Stimulated activated CD4-positive, alpha-beta T cell treated with anti-CD3 and anti-CD28 coated beads, Interleukin-4, amount 100 ng/mL, for 48 hours (primary cell): ENCODE results near the gene THAP4.
A peak's percentile ranks its signal among the peaks of the same experiment; 100 is the strongest.
"Not testable (repeated sequence)": the region's sequence is repeated elsewhere in the genome, so short reads cannot be mapped to it uniquely, and the experiment has no call there.

ENCODE experiments used
- DNase-seq, 2 donors: peaks; one replicate each; pipeline ENCODE4 v3.0.0-alpha.2; 2020; ENCODE audit warnings: low read depth in 2 of 2

THAP4 gene

GRCh38 chr2:241612156-241613016 is 24.6 kb downstream of the THAP4 start:
- no peak for DNase-seq

- DNase-seq: no peak
These were observed 25.9 kb downstream of the THAP4 start for GRCh38 chr2:241611062-241611461.

DNA sequence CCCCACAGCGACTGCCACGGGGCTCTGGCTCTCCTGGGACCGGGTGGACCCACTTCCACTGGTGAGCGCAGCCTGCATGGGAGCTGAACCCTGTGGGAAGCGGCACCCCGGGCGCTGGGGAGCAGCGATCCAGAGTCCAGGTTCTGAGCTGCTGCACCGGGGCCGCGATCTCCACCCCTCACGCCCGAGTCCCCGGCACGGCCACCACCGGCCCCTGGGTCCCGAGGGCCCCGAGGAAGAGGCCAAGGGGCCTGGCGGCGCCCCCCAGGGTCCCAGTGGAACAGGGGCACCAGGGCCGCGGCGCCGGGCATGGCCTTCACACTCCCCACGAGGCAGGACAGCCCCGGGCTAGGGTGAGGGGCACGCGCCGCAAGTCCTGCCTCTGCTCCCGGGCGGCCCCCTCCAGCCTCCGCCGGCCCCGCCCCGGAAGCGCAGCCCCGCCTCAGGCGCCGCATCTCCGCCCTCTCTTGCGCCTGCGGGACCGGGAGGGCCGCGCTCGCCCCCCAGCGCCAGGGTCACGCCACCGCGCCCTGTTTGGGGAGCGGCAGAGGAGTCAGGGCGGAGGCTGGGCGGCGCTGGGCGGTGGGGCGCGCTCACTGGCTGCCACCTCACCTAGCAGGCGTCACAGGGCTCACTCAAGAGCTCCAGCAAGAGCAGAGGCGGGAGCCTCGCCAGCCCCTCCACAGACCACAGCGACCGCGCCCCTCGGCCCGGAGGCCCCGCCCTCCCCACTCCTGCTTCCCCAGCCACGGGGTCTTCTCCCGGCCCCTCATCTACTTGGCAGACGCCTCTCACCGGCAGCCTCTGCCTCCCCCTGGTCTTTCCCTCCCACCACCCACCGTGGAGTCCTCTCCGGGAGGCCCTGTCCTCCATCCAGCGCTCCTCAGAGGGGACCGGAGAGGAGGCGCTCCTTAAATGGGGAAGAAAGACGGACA is 26.8 kb downstream of the THAP4 start:
- DNase-seq: peak; percentile 88 to 89

GRCh38 chr2:241608881-241609280 is 28.1 kb downstream of the THAP4 start:
- DNase-seq: no peak

DNA sequence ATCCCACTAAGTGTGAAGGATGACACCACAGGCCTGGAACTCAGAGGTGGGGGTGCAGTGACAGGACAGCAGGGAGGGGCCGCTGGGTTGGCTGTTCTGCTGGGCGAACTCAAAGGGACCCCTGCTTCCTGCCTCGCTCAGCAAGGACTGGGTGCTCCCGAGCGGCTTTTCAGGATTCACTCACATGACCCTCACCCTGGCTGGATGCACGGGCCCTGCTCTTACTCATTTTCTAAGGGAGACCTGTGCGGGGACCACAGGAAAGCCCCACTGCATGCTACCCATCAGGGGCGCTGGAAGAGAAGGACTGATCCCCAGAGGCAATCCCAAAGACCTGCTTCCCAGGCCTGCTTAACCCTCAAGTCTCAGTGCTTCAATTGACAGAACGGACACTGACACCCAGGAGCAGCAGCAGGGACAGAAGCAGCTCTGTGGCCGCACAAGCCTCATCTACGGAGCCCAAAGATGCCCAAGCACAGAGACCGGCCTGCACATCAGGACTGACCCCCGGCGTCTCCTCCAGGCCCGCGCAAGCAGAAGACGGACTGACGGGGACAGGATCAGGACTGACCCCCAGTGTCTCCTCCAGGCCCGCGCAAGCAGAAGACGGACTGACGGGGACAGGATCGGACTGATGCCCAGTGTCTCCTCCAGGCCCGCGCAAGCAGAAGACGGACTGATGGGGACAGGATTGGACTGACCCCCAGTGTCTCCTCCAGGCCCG is 29.6 kb downstream of the THAP4 start:
- DNase-seq: no peak

DNA sequence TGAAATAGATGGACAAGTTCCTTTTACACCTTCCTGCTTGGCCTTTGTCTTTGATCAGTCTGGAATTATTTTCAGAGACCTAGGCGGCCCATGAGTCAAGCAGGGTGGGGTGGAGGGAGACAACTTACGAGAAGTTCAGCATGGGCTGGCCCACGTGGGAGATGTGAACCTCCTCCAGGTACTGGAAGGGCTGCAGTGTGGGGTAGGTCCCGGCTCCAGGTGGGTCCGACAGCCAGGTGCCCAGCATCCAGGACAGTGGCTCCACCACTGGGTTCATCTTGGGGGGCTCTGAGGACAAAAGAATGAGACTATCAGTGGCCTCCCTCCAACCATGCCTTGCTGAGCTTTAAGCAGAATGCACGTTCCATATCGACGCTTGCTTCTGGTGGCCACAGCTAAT is 30.8 kb downstream of the THAP4 start:
- DNase-seq: no peak

DNA sequence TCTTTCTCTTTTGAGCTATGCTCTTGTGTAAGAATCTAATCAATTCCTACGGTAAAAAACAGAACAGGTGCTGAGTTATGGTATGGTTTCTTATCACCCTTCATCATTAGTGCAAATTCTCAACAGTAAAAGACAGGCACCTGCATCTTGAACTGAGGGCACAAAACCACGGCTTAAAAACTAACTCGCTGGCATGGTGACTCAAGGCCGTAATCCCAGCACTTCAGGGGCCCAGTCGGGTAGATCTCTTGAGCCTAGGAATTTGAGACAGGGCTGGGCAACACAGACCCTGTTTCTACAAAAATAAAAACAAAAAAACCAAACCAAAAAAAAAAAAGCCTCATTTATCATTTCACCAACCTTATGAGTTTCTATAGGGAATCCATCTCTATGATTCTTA is 33.3 kb downstream of the THAP4 start:
- DNase-seq: no peak

DNA sequence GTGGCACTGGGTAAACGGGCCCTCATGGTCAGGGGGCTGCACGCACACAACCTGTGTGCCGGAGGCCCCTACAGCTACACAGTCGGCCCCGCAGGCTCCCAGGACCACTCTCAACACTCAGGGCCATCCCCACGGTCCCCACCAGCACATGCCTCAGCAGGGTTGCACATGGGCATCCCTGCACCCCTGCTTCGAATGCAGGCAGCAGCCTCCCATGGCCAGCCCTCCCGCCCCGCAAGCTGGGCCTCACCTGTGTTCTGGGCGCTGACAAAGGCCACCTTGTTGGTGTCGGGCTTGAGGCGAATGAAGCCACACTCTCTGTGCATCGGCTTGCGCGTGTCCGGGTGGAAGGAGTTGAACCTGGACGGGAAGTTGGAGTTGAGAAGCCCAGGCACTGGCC is 34.2 kb downstream of the THAP4 start:
- DNase-seq: no peak

GRCh38 chr2:241601841-241602240 is 35.1 kb downstream of the THAP4 start:
- no peak for DNase-seq

- DNase-seq: no peak
These were observed 37.3 kb downstream of the THAP4 start for GRCh38 chr2:241599615-241600014.

DNA sequence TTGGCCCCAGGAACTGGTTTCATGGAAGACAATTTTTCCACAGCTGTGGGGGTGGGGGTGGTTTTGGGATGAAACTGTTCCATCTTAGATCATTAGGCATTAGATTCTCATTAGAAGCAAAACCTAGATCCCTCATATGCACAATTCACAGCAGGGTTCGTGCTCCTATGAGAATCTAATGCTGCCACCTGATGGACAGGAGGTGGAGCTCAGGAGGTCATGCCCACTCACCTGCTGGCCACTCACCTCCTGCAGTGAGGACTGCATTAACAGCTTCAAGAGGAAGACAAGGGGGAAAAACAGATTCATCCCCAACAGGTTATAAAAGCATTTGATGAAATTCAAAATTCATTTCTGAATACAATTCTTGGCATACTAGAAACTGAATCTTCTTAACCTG is 38.5 kb downstream of the THAP4 start:
- no peak for DNase-seq

DNA sequence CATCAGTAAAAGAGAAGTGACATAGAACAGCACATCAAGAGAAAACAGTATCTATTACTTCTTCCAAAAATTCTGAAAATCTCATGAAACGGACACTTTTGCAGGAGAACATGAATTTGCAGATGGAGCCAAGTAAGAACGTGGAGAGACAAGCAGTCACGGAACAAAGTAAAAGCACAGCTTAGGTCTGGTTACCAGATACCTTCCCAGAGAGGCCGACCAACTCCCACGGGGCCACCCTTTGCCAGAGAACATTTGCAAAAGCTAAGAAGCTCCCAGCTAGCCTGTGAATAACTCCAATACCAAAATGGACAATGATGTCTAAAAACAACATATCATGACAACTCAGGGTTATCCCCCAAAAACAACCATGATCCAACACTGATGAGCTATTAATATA is 38.9 kb downstream of the THAP4 start:
- DNase-seq: no peak

- DNase-seq: no peak
These were observed 39.4 kb downstream of the THAP4 start for GRCh38 chr2:241597561-241597960.

DNA sequence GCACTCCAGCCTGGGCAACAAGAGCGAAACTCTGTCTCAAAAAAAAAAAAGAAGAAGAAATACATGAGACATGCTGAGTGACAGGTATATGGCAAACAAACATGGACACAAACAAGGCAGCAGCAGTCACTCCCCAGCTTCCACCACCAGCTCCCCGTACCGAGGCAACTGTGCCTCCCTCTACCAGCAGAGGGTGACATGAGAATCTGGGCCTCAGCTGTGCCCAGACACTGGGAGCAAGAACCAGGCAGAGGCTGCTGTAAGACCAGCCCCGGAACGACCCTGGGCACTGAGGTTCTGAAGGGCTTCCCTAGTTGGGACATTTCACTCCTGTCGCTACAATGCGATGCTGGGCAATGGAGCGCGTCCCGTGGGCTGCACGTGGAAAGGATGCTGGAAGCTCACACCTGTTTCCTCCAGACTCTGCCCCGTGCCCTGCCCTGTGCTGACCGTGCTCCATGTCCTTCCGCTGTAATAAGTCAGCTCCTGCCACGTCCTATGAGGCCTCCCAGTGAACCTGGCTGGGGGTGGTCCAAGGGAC is 41.3 kb downstream of the THAP4 start:
- no peak for DNase-seq

DNA sequence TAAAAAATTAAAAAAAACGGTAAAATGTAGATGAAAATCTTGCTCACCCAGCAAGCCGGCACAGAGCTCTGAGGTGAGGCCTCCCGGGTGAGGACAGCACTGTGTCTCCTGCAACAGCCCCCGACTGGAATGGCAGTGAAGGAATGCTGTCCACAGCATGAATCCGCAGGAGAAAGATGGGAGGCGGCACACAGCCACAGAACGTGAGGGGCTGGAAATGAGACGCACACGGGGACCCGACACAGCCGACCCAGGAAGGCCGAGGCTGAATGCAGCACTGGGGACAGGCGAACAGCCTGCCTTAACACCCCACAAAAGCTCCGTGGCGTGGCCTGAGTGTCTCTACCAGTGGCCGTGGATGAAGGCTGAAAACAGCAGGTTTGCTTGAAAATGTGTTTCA is 43.7 kb downstream of the THAP4 start:
- DNase-seq: no peak

GRCh38 chr2:241592126-241592845 is 44.7 kb downstream of the THAP4 start:
- no peak for DNase-seq

DNA sequence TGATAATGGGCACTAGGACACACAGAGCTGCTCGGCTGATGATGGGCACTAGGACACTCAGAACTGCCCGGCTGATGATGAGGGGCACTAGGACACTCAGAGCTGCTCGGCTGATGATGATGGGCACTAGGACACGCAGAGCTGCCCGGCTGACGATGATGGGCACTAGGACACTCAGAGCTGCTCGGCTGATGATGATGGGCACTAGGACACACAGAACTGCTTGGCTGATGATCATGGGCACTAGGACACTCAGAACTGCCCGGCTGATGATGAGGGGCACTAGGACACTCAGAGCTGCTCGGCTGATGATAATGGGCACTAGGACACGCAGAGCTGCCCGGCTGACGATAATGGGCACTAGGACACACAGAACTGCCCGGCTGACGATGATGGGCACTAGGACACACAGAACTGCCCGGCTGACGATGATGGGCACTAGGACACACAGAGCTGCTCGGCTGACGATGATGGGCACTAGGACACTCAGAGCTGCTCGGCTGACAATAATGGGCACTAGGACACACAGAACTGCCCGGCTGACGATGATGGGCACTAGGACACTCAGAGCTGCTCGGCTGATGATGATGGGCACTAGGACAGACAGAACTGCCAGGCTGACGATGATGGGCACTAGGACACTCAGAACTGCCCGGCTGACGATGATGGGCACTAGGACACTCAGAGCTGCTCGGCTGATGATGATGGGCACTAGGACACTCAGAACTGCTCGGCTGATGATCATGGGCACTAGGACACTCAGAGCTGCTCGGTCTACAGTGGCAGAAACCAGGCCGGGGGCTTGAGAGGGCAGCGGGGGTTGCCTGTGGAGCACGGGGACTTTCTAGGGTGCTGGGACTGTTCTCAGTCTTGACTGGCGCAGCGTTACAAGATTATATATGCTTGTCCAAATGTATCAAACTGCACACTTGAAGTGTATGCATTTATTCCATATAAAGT is 46.2 kb downstream of the THAP4 start:
- not testable (repeated sequence) for DNase-seq

DNA sequence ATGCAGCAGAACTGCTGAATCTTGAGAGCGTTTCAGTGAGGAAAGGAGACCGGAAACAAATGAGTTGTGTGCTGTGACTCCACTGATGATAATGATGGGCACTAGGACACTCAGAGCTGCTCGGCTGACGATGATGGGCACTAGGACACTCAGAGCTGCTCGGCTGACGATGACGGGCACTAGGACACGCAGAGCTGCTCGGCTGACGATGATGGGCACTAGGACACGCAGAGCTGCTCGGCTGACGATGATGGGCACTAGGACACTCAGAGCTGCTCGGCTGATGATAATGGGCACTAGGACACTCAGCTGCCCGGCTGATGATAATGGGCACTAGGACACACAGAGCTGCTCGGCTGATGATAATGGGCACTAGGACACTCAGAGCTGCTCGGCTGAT is 47.1 kb downstream of the THAP4 start:
- not testable (repeated sequence) for DNase-seq

- no peak for DNase-seq
These were observed 50.2 kb downstream of the THAP4 start for GRCh38 chr2:241586564-241587264.
